ENCODE data around the gene EBF3. TPM values are rescaled to one million over a fixed set of nuclear protein-coding genes. Genes with fewer than 3 reads are reported as not detected.

EBF3 gene
- total and polyA plus RNA-seq, 2 experiments from 2014 or later = 0.27 to 0.49 TPM

DNA sequence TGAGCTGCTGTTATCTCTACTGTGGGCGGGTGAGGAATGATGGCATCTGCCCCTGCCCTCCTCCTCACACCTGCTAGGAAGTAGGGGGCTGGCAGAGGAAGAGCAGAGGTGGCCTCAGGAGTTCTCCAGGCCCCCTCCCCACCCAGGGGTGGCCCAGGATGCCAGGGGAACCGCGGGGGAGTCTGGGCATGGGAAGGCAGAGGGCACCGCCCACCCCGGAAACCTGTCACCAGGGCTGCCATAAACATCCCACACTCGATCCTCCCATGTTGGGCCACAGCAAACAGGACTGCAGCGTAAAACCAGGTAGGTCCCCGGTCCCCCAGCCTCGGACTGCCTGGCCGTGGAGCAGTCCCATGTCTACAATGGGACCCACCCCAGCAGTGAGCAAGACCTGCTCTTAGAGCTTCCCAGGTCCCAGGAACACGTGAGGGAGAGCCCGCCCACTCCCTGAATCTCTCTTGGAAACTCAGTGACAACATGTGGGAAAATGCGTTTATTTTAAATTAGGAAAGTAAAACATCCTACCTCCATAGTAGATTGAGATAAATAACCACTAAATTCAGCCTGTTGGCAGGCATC lies 23.4 kb downstream of the EBF3 start:
- ATAC-seq (no peak), DNase-seq (ENCODE audit: low spot score) (no peak)
- Histone ChIP-seq H3K4me1 (ENCODE audit: insufficient read depth) (no peaks in the 10 kb centered on the region), H3F3A (replicated peaks; ENCODE audit: low read depth) (no peaks in the 10 kb centered on the region), H3K27ac (ENCODE audit: low read depth) (no peak overlapping the region), H3K36me3 (ENCODE audit: insufficient read depth) (no peaks in the 10 kb centered on the region), H2AFZ (no peak overlapping the region), H3K9me2 (ENCODE audit: insufficient read depth) (no peaks in the 10 kb centered on the region), H3K27me3 (ENCODE audit: insufficient read depth) (no peaks in the 10 kb centered on the region), H3K4me2 (no peak overlapping the region), H3K4me3 (no peak overlapping the region), H3K79me2 (replicated peaks; ENCODE audit: insufficient read depth) (no peaks in the 10 kb centered on the region), H4K20me1 (replicated peaks; ENCODE audit: insufficient read depth) (no peaks in the 10 kb centered on the region)
- no peaks in the 10 kb centered on the region for H3K36me3 Mint-ChIP-seq (ENCODE audit: low read depth)
- TF ChIP-seq, protein P1, sequence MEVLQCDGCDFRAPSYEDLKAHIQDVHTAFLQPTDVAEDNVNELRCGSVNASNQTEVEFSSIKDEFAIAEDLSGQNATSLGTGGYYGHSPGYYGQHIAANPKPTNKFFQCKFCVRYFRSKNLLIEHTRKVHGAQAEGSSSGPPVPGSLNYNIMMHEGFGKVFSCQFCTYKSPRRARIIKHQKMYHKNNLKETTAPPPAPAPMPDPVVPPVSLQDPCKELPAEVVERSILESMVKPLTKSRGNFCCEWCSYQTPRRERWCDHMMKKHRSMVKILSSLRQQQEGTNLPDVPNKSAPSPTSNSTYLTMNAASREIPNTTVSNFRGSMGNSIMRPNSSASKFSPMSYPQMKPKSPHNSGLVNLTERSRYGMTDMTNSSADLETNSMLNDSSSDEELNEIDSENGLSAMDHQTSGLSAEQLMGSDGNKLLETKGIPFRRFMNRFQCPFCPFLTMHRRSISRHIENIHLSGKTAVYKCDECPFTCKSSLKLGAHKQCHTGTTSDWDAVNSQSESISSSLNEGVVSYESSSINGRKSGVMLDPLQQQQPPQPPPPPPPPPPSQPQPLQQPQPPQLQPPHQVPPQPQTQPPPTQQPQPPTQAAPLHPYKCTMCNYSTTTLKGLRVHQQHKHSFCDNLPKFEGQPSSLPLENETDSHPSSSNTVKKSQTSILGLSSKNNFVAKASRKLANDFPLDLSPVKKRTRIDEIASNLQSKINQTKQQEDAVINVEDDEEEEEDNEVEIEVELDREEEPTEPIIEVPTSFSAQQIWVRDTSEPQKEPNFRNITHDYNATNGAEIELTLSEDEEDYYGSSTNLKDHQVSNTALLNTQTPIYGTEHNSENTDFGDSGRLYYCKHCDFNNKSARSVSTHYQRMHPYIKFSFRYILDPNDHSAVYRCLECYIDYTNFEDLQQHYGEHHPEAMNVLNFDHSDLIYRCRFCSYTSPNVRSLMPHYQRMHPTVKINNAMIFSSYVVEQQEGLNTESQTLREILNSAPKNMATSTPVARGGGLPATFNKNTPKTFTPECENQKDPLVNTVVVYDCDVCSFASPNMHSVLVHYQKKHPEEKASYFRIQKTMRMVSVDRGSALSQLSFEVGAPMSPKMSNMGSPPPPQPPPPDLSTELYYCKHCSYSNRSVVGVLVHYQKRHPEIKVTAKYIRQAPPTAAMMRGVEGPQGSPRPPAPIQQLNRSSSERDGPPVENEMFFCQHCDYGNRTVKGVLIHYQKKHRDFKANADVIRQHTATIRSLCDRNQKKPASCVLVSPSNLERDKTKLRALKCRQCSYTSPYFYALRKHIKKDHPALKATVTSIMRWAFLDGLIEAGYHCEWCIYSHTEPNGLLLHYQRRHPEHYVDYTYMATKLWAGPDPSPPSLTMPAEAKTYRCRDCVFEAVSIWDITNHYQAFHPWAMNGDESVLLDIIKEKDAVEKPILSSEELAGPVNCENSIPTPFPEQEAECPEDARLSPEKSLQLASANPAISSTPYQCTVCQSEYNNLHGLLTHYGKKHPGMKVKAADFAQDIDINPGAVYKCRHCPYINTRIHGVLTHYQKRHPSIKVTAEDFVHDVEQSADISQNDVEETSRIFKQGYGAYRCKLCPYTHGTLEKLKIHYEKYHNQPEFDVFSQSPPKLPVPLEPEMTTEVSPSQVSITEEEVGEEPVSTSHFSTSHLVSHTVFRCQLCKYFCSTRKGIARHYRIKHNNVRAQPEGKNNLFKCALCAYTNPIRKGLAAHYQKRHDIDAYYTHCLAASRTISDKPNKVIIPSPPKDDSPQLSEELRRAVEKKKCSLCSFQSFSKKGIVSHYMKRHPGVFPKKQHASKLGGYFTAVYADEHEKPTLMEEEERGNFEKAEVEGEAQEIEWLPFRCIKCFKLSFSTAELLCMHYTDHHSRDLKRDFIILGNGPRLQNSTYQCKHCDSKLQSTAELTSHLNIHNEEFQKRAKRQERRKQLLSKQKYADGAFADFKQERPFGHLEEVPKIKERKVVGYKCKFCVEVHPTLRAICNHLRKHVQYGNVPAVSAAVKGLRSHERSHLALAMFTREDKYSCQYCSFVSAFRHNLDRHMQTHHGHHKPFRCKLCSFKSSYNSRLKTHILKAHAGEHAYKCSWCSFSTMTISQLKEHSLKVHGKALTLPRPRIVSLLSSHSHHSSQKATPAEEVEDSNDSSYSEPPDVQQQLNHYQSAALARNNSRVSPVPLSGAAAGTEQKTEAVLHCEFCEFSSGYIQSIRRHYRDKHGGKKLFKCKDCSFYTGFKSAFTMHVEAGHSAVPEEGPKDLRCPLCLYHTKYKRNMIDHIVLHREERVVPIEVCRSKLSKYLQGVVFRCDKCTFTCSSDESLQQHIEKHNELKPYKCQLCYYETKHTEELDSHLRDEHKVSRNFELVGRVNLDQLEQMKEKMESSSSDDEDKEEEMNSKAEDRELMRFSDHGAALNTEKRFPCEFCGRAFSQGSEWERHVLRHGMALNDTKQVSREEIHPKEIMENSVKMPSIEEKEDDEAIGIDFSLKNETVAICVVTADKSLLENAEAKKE (CRISPR knock-in tag; IDR thresholded peaks at IDR 0.05) = no peak
- no peak for TF ChIP-seq NANOG (IDR thresholded peaks at IDR 0.05; ENCODE audit: borderline replicate concordance)
- TF ChIP-seq, protein P2, sequence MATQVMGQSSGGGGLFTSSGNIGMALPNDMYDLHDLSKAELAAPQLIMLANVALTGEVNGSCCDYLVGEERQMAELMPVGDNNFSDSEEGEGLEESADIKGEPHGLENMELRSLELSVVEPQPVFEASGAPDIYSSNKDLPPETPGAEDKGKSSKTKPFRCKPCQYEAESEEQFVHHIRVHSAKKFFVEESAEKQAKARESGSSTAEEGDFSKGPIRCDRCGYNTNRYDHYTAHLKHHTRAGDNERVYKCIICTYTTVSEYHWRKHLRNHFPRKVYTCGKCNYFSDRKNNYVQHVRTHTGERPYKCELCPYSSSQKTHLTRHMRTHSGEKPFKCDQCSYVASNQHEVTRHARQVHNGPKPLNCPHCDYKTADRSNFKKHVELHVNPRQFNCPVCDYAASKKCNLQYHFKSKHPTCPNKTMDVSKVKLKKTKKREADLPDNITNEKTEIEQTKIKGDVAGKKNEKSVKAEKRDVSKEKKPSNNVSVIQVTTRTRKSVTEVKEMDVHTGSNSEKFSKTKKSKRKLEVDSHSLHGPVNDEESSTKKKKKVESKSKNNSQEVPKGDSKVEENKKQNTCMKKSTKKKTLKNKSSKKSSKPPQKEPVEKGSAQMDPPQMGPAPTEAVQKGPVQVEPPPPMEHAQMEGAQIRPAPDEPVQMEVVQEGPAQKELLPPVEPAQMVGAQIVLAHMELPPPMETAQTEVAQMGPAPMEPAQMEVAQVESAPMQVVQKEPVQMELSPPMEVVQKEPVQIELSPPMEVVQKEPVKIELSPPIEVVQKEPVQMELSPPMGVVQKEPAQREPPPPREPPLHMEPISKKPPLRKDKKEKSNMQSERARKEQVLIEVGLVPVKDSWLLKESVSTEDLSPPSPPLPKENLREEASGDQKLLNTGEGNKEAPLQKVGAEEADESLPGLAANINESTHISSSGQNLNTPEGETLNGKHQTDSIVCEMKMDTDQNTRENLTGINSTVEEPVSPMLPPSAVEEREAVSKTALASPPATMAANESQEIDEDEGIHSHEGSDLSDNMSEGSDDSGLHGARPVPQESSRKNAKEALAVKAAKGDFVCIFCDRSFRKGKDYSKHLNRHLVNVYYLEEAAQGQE (IDR thresholded peaks at IDR 0.05; ENCODE audit: unreplicated experiment) = no peak
- H3K4me1 Mint-ChIP-seq = 0 out of 3 replicates have a peak, but pooled peaks cover 3% of the 10 kb centered on the region
- H3K27ac Mint-ChIP-seq = no peak overlapping the region
- H3K27me3 Mint-ChIP-seq (ENCODE audit: insufficient read depth, low read depth, poor library complexity) = peaks cover 5% of the 10 kb centered on the region
- H3K4me3 Mint-ChIP-seq = no peak overlapping the region
- H3K9me3 Mint-ChIP-seq = no peaks in the 10 kb centered on the region
